Activated CD4-positive, alpha-beta T cell treated with anti-CD3 and anti-CD28 coated beads, Interleukin-2, amount 10 ng/mL, durations not matched to agents 7 days and 5 days (primary cell): ENCODE data around the gene ATE1. TPM values are rescaled to one million over a fixed set of nuclear protein-coding genes. Genes with fewer than 3 reads are reported as not detected.
"Not testable (repeated sequence)": the region's sequence is repeated elsewhere in the genome, so short reads cannot be mapped to it uniquely, and the experiment has no call there.

Experiments used
- CTCF ChIA-PET: fragments of 350-600 bp; sonication (Branson Sonifier 250); formaldehyde crosslinking; loops from one replicate; lab custom pipeline; 2021; ENCODE audit warnings: antibody characterized with exemption; lab: Charles Lee
- POLR2A ChIA-PET: fragments of 350-600 bp; sonication (Branson Sonifier 250); formaldehyde crosslinking; loops from one replicate; lab custom pipeline; 2021; ENCODE audit warnings: antibody characterized with exemption; lab: Charles Lee
- DNase-seq: peaks from one replicate; pipeline ENCODE4 v3.0.0-alpha.2; 2020
- H3K27ac Mint-ChIP-seq: one replicate; pipeline ENCODE4 v1.8.0; 2021; ENCODE audit warnings: mild to moderate bottlenecking, moderate library complexity, mixed read lengths
- H3K27me3 Mint-ChIP-seq: one replicate; pipeline ENCODE4 v1.8.0; 2021; ENCODE audit warnings: mixed read lengths
- H3K36me3 Mint-ChIP-seq: one replicate; pipeline ENCODE4 v1.8.0; 2021; ENCODE audit warnings: low read depth, mixed read lengths
- H3K4me1 Mint-ChIP-seq: one replicate; pipeline ENCODE4 v1.8.0; 2021; ENCODE audit warnings: mixed read lengths
- H3K4me3 Mint-ChIP-seq: one replicate; pipeline ENCODE4 v1.8.0; 2021; ENCODE audit warnings: mild to moderate bottlenecking, moderate library complexity, mixed read lengths
- H3K9me3 Mint-ChIP-seq: one replicate; pipeline ENCODE4 v1.8.0; 2021; ENCODE audit warnings: mixed read lengths
- total RNA-seq, 2 experiments: library from RNA; stranded (reverse); gene quantifications; one replicate each; pipeline ENCODE4 v1.2.3, GENCODE V29; 2021

ATE1 gene
- total RNA-seq, result 10 to 100 TPM; 23.1 to 24.4 TPM

DNA sequence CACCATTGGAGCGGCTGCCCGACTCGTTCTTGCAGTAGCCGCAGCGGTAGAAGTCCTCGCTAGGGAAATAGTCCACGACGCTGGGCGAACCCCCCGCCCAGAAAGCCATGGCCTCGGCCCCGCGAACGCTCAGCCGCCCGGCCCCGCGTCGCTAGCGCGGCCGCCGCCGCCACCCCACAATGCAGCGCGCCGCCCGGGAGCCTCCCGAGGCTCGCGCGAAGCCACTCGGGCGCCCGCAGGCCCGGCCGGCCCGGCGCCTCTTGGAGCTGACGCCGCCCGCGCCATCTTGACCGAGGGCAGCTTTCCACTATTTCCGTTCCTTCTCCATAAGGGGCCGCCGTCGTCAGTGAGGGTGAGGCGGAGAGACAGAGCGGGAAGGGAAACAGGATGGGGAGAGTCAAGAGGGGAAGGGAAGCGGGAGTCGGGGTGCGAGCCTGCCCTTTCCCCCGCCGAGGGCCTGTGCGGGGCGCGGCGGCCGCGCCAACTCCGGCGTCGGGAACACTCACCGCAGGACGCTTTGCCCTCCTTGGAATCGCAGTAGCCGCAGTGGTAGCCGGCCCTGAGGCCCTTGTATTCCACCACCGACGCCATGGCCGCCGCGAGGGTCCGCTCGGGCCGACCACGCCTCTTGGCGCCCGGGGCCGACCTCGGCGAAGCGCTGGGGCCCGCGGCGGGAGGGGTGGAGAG is at the start of gene ATE1:
ATE1 (minus strand) TSS at position 191 of the 687 bp plus-strand sequence; CDS start at position 109, 82 bp downstream.
- POLR2A ChIA-PET, result no interaction called here
- peaks cover 5% of the 10 kb centered on the region for H3K36me3 Mint-ChIP-seq
- H3K27me3 Mint-ChIP-seq, result no peaks in the 10 kb centered on the region
- DNase-seq, result peak; percentile 82
- peak within 1 kb of the TSS; percentile 90 for H3K4me3 Mint-ChIP-seq
- CTCF ChIA-PET, result no interaction called here
- peak within 1 kb of the TSS; percentile 98 for H3K27ac Mint-ChIP-seq
- no peaks in the 10 kb centered on the region for H3K9me3 Mint-ChIP-seq
- H3K4me1 Mint-ChIP-seq, result peaks cover 25% of the 10 kb centered on the region

DNA sequence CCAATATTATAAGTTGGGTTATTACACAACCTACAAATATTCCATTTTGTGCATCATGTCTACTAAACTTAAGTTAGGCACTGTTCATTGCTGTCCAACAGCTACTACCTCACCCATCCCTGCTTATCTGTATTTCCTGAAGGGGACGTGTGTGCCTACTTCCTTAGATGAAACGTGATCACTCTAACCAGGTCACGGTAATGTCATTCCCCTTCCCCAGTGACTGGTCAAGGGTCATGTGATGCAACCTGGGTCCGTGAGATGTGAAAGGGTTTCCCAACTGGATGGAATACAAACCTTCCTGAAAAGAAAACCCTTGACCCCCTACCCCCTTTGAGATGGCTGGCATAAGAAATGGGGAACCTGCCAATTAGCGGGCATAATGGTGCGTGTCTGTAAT is 48.8 kb upstream of the ATE1 start:
- Mint-ChIP-seq H3K4me1 (peaks cover 15% of the 10 kb centered on the region), H3K36me3 (peaks cover 12% of the 10 kb centered on the region), H3K9me3 (peaks cover 18% of the 10 kb centered on the region), H3K27me3 (no peaks in the 10 kb centered on the region), H3K27ac (no peak overlapping the region), H3K4me3 (peak overlapping the region; percentile 25)
- ChIA-PET POLR2A (no interaction called here), CTCF (no interaction called here)
- no peak for DNase-seq

GRCh38 chr10:121975295-121976086 is 47.7 kb upstream of the ATE1 start:
- CTCF ChIA-PET, result interaction anchor here (0.8 kb wide), 1 partner anchor 9 kb away, joined by 3 read pairs; no protein-coding TSS in a partner anchor
- no peak for DNase-seq
- peaks cover 15% of the 10 kb centered on the region for H3K4me1 Mint-ChIP-seq
- POLR2A ChIA-PET, result no interaction called here
- peaks cover 19% of the 10 kb centered on the region for H3K36me3 Mint-ChIP-seq
- peaks cover 18% of the 10 kb centered on the region for H3K9me3 Mint-ChIP-seq
- H3K4me3 Mint-ChIP-seq, result peak overlapping the region; percentile 68
- H3K27ac Mint-ChIP-seq, result peak overlapping the region; percentile 41
- no peaks in the 10 kb centered on the region for H3K27me3 Mint-ChIP-seq

GRCh38 chr10:121974535-121975294 is 46.9 kb upstream of the ATE1 start, which contains the start of gene NSMCE4A:
NSMCE4A (minus strand) TSS chr10:121975217; CDS start chr10:121975165, 52 bp downstream.
- POLR2A ChIA-PET, result no interaction called here
- Mint-ChIP-seq H3K36me3 (peaks cover 20% of the 10 kb centered on the region), H3K4me3 (peak within 1 kb of the TSS; percentile 81), H3K27ac (peak within 1 kb of the TSS; percentile 71), H3K27me3 (no peaks in the 10 kb centered on the region), H3K4me1 (peaks cover 15% of the 10 kb centered on the region), H3K9me3 (peaks cover 18% of the 10 kb centered on the region)
- CTCF ChIA-PET, result interaction anchor here (0.8 to 1.2 kb wide), 2 partner anchors 8 to 16 kb away, joined by 3 read pairs; no protein-coding TSS in a partner anchor
- peak; percentile 74 for DNase-seq

- ChIA-PET POLR2A (no interaction called here), CTCF (interaction anchor here (1.2 kb wide), 1 partner anchor 15 kb away, joined by 3 read pairs; no protein-coding TSS in a partner anchor)
- H3K4me1 Mint-ChIP-seq, result peaks cover 15% of the 10 kb centered on the region
- no peak for DNase-seq
- H3K4me3 Mint-ChIP-seq, result peak overlapping the region; percentile 81
- peaks cover 20% of the 10 kb centered on the region for H3K36me3 Mint-ChIP-seq
- H3K27me3 Mint-ChIP-seq, result no peaks in the 10 kb centered on the region
- H3K9me3 Mint-ChIP-seq, result peaks cover 18% of the 10 kb centered on the region
- H3K27ac Mint-ChIP-seq, result peak overlapping the region; percentile 71
These were observed 46.2 kb upstream of the ATE1 start for GRCh38 chr10:121974019-121974534.

DNA sequence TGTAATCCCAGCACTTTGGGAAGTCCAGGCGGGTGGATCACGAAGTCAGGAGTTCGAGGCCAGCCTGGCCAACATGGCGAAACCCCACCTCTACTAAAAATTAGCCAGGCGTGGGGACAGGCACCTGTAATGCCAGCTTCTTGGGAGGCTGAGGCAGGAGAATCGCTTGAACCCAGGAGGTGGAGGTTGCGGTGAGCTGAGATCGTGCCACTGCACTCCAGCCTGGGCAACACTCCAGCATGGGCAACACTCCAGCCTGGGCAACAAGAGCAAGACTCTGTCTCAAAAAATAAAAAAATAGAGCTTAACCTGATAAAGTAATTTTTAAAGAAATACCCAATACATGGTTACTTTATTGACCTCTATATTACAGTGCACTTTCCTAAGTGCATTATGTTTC is 41.3 kb upstream of the ATE1 start:
- DNase-seq, H3K27ac Mint-ChIP-seq, H3K4me3 Mint-ChIP-seq, POLR2A ChIA-PET, H3K9me3 Mint-ChIP-seq, H3K27me3 Mint-ChIP-seq: not testable (repeated sequence)
- H3K4me1 Mint-ChIP-seq, result peaks cover 14% of the 10 kb centered on the region
- CTCF ChIA-PET, result interaction anchor here (1.6 kb wide), 1 partner anchor 48 kb away, joined by 4 read pairs; no protein-coding TSS in a partner anchor
- peaks cover 41% of the 10 kb centered on the region for H3K36me3 Mint-ChIP-seq

DNA sequence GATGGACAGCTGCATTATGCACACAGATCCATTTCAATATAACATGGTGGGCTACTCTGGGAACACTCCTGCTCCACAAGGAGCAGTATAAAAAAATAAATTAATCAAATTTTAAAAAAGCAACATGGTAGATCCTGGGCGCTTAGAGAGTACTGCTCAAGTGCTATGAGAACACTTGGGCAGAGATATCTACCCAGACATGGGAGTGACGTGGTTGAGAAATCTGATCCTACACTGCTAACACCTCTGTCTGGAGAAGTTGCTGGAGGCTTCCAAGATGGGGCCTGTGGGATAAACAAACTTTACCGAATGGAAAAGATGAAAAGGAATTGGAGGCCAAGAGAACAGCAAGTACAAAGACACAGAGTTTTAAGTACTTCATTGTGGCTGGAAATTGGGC is 38.2 kb upstream of the ATE1 start:
- Mint-ChIP-seq H3K27ac (no peak overlapping the region), H3K4me3 (no peak overlapping the region), H3K36me3 (peaks cover 35% of the 10 kb centered on the region), H3K27me3 (no peaks in the 10 kb centered on the region), H3K4me1 (no peaks in the 10 kb centered on the region), H3K9me3 (no peaks in the 10 kb centered on the region)
- DNase-seq, result no peak
- ChIA-PET POLR2A (no interaction called here), CTCF (interaction anchor here (1.2 kb wide), 1 partner anchor 12 kb away, joined by 3 read pairs; no protein-coding TSS in a partner anchor)

DNA sequence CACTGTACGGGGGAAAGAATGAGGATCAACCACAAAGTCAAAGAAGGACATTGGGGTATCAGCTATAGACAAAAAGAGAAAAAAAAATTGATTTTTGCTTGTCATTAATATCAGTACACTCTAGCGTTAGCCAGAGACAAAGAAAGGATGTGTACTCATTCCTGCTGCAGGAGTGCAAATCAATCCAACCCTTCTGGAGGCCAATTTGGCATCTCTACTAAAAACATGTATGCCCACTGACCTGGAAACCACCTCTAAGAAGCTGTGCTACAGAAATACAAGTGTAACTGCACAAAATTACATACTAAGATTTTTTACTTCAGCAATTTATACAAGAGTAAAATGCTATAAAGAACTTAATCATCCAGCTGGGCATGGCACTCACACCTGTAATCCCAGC is 33.6 kb upstream of the ATE1 start:
- no peak overlapping the region for H3K27ac Mint-ChIP-seq
- ChIA-PET POLR2A (interaction anchor here (0.7 kb wide), 1 partner anchor 11 kb away, joined by 3 read pairs; no protein-coding TSS in a partner anchor), CTCF (no interaction called here)
- no peaks in the 10 kb centered on the region for H3K4me1 Mint-ChIP-seq
- no peak overlapping the region for H3K4me3 Mint-ChIP-seq
- no peaks in the 10 kb centered on the region for H3K9me3 Mint-ChIP-seq
- H3K36me3 Mint-ChIP-seq, result peaks cover 33% of the 10 kb centered on the region
- DNase-seq, result no peak
- H3K27me3 Mint-ChIP-seq, result no peaks in the 10 kb centered on the region

DNA sequence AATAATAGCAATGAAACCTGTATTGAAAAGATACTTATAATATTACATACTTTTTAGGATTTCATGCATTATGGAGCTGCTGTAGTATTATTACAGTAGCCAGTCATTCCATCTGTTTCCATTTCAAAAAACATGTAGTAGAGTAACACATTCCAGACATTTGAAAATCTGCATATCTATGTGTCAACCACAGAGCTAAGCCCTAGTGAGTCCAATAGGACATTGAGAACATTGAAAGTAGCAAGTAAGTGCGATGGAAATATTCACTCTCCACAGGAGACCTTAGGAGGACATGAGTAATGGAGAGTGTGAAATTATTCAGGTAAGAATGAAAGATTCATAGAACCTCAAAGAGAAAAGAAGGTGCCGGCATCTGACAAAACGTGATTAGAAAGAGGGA is 31.8 kb upstream of the ATE1 start:
- peaks cover 30% of the 10 kb centered on the region for H3K36me3 Mint-ChIP-seq
- no peak overlapping the region for H3K27ac Mint-ChIP-seq
- no peak for DNase-seq
- ChIA-PET POLR2A (no interaction called here), CTCF (interaction anchor here (0.7 kb wide), 1 partner anchor 8 kb away, joined by 3 read pairs; no protein-coding TSS in a partner anchor)
- no peak overlapping the region for H3K4me3 Mint-ChIP-seq
- no peaks in the 10 kb centered on the region for H3K9me3 Mint-ChIP-seq
- no peaks in the 10 kb centered on the region for H3K27me3 Mint-ChIP-seq
- H3K4me1 Mint-ChIP-seq, result no peaks in the 10 kb centered on the region

- Mint-ChIP-seq H3K9me3 (no peaks in the 10 kb centered on the region), H3K4me3 (no peak overlapping the region), H3K36me3 (peaks cover 25% of the 10 kb centered on the region), H3K27ac (peak overlapping the region; percentile 2), H3K4me1 (no peaks in the 10 kb centered on the region), H3K27me3 (no peaks in the 10 kb centered on the region)
- ChIA-PET CTCF (no interaction called here), POLR2A (no interaction called here)
- no peak for DNase-seq
These were observed 28.6 kb upstream of the ATE1 start for GRCh38 chr10:121956111-121957061.

DNA sequence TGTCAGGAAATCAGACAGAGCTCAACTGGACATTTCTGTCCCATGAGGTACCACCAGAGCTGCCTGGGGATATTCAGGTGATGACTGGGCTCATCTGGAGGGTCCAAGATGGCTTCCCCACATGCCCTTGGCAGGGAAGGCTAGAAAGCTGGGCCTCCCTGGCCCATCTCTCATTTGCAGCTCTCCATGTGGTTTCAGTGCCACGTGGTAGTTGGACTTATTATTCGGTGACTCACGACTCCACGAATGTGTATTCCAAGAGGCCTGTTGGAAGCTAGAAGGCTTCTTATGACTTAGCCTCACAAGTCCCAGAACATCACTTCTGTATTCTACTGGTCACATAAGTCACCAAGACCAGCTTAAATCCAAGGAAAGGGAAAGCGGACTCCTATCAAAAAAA is 24.4 kb upstream of the ATE1 start:
- H3K36me3 Mint-ChIP-seq, result peaks cover 18% of the 10 kb centered on the region
- DNase-seq, result no peak
- H3K9me3 Mint-ChIP-seq, result no peaks in the 10 kb centered on the region
- no peak overlapping the region for H3K4me3 Mint-ChIP-seq
- H3K27ac Mint-ChIP-seq, result no peak overlapping the region
- POLR2A ChIA-PET, result no interaction called here
- H3K27me3 Mint-ChIP-seq, result no peaks in the 10 kb centered on the region
- CTCF ChIA-PET, result interaction anchor here (0.6 kb wide), 1 partner anchor 1045 kb away, joined by 3 read pairs; no protein-coding TSS in a partner anchor
- no peaks in the 10 kb centered on the region for H3K4me1 Mint-ChIP-seq
